WTC11 (cell line): ENCODE data around the gene KRCC1. TPM values are rescaled to one million over a fixed set of nuclear protein-coding genes. Genes with fewer than 3 reads are reported as not detected.
A peak's percentile ranks its signal among the peaks of the same experiment; 100 is the strongest.

Experiments used
- ATAC-seq: fragments of 200-7000 bp; cut with Tn5 transposase; 2 replicates; pipeline ENCODE4 v1.10.0; 2021; ENCODE audit warnings: mild to moderate bottlenecking, moderate library complexity
- CTCF ChIA-PET: fragments of 300-600 bp; sonication (Branson Sonifier 250); formaldehyde crosslinking; loops from one replicate; lab custom pipeline; 2021; ENCODE audit warnings: antibody characterized with exemption; lab: Charles Lee
- POLR2A ChIA-PET: fragments of 350-600 bp; sonication (Branson Sonifier 250); formaldehyde crosslinking; loops from one replicate; lab custom pipeline; 2021; ENCODE audit warnings: antibody characterized with exemption; lab: Charles Lee
- DNase-seq: peaks from one replicate; pipeline ENCODE4 v3.0.0; 2021; ENCODE audit warnings: low spot score
- H3K27ac Mint-ChIP-seq: 2 replicates; pipeline ENCODE4 v1.8.0; 2021; ENCODE audit warnings: mixed read lengths
- H3K27me3 Mint-ChIP-seq: 2 replicates; pipeline ENCODE4 v1.8.0; 2021; ENCODE audit warnings: low read depth, mild to moderate bottlenecking, moderate library complexity, mixed read lengths
- H3K36me3 Mint-ChIP-seq: 2 replicates; pipeline ENCODE4 v1.8.0; 2021; ENCODE audit warnings: mixed read lengths
- H3K4me1 Mint-ChIP-seq: 2 replicates; pipeline ENCODE4 v1.8.0; 2022; ENCODE audit warnings: mixed read lengths
- H3K4me3 Mint-ChIP-seq: 2 replicates; pipeline ENCODE4 v1.8.0; 2021; ENCODE audit warnings: mild to moderate bottlenecking, moderate library complexity, mixed read lengths
- H3K9me3 Mint-ChIP-seq: 2 replicates; pipeline ENCODE4 v1.8.0; 2021; ENCODE audit warnings: mixed read lengths
- ELF4 ChIP-seq: sonication (generic); formaldehyde crosslinking; IDR thresholded peaks from 2 replicates; pipeline ENCODE4 v1.8.1; 2022; ENCODE audit warnings: low read depth, mild to moderate bottlenecking, moderate library complexity, missing genetic modification reagents
- ETV6 ChIP-seq: sonication (generic); formaldehyde crosslinking; IDR thresholded peaks from 2 replicates; pipeline ENCODE4 v1.8.1; 2022; ENCODE audit warnings: mild to moderate bottlenecking, missing genetic modification reagents
- FOXK1 ChIP-seq: sonication (generic); formaldehyde crosslinking; IDR thresholded peaks from 2 replicates; pipeline ENCODE4 v1.8.0; 2022; ENCODE audit warnings: mild to moderate bottlenecking, moderate library complexity, missing genetic modification reagents
- GTF2I ChIP-seq: fragments of 250-450 bp; sonication (Bioruptor Pico); conservative IDR thresholded peaks from 2 replicates; pipeline ENCODE4 v1.4.0; 2021; ENCODE audit warnings: mild to moderate bottlenecking
- NFATC4 ChIP-seq: fragments of 250-450 bp; sonication (Bioruptor Pico); IDR thresholded peaks from 2 replicates; pipeline ENCODE4 v1.9.0; 2021; ENCODE audit warnings: mild to moderate bottlenecking
- OVOL2 ChIP-seq: fragments of 250-450 bp; sonication (Bioruptor Pico); IDR thresholded peaks from 2 replicates; pipeline ENCODE4 v1.9.0; 2021; ENCODE audit warnings: mild to moderate bottlenecking, borderline replicate concordance
- SMAD3 ChIP-seq: sonication (generic); formaldehyde crosslinking; IDR thresholded peaks from 2 replicates; pipeline ENCODE4 v1.8.0; 2022; ENCODE audit warnings: missing genetic modification reagents, mild to moderate bottlenecking, borderline replicate concordance
- SP1 ChIP-seq: sonication (generic); formaldehyde crosslinking; conservative IDR thresholded peaks from 2 replicates; pipeline ENCODE4 v1.8.1; 2022; ENCODE audit warnings: missing genetic modification reagents
- ZNF138 ChIP-seq: sonication (generic); formaldehyde crosslinking; conservative IDR thresholded peaks from 2 replicates; pipeline ENCODE4 v1.8.1; 2022; ENCODE audit warnings: mild to moderate bottlenecking, moderate library complexity, missing genetic modification reagents
- ZNF263 ChIP-seq: sonication (generic); formaldehyde crosslinking; IDR thresholded peaks from 2 replicates; pipeline ENCODE4 v1.8.1; 2022; ENCODE audit warnings: low read depth, mild to moderate bottlenecking, moderate library complexity, missing genetic modification reagents
- ZNF396 ChIP-seq: fragments of 250-450 bp; sonication (Bioruptor Pico); IDR thresholded peaks from 2 replicates; pipeline ENCODE4 v1.8.0; 2021; ENCODE audit warnings: mild to moderate bottlenecking, moderate library complexity, borderline replicate concordance
- ZNF423 ChIP-seq: fragments of 250-450 bp; sonication (Bioruptor Pico); IDR thresholded peaks from 2 replicates; pipeline ENCODE4 v2.1.2; 2022; ENCODE audit warnings: mild to moderate bottlenecking, moderate library complexity
- ZNF671 ChIP-seq: fragments of 250-450 bp; sonication (Bioruptor Pico); IDR thresholded peaks from 2 replicates; pipeline ENCODE4 v1.8.0; 2021; ENCODE audit warnings: mild to moderate bottlenecking
- total RNA-seq: library from RNA; stranded (reverse); gene quantifications from 3 replicates; pipeline ENCODE4 v1.2.3, GENCODE V29; 2021
- TF ChIP-seq, protein P1 (sequence below): sonication (generic); formaldehyde crosslinking; conservative IDR thresholded peaks from 2 replicates; pipeline ENCODE4 v1.8.1; 2023; ENCODE audit warnings: mild to moderate bottlenecking, low read depth, missing genetic modification reagents, moderate library complexity
- TF ChIP-seq, protein P2 (sequence below): sonication (generic); formaldehyde crosslinking; conservative IDR thresholded peaks from 2 replicates; pipeline ENCODE4 v1.8.1; 2022; ENCODE audit warnings: mild to moderate bottlenecking, missing genetic modification reagents
- TF ChIP-seq, protein P3 (sequence below): sonication (generic); formaldehyde crosslinking; IDR thresholded peaks from 2 replicates; pipeline ENCODE4 v1.8.1; 2023; ENCODE audit warnings: mild to moderate bottlenecking, missing genetic modification reagents, borderline replicate concordance
- TF ChIP-seq, protein P4 (sequence below): sonication (generic); formaldehyde crosslinking; IDR thresholded peaks from 2 replicates; pipeline ENCODE4 v1.8.0; 2022; ENCODE audit warnings: mild to moderate bottlenecking, missing genetic modification reagents
- TF ChIP-seq, protein P5 (sequence below): fragments of 250-450 bp; sonication (Bioruptor Pico); conservative IDR thresholded peaks from 2 replicates; pipeline ENCODE4 v1.9.0; 2021; ENCODE audit warnings: mild to moderate bottlenecking

Gene KRCC1
- total RNA-seq, 1 experiment from 2014 or later, result 7.6 TPM

DNA sequence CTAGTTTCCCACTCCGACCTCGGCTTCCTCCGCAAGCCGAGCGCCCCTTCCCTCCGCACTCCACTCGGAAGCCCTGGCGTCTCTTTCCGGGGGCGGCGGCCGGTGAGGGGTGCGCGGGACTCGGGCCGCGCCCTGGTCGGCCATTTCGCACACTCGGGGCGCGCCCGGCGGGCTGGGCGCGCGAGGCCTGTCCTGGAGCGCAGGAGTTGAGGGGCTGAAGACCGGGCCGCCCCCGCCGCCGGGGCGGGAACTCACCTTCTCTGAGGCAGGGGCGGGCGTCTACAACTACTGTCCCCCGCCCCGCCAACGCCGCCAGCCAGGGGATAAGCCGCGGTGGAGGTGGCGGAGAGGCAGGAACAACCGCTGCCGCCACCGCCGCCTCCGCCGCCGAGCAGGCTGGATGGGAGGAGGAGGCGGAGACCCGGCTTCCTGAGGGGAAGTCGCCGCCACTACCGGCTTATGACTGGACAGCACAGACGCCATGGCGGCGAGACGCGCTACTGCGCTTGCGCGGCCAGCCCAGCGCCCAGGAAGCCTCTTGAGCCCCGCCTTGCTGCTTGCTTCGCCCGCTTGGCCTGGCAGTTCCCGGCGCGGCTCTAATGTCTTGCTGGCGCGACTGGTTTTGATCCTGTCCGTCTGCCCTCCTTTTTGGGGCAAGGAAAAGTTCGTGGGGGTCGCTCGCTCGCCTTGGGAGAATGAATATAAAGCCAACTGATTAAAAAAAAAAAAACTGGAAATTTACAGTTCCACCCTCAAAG lies at the start of gene KRCC1 (continued):
- peak; percentile 36; the same call in 1 of the 2 replicates for TF ChIP-seq SP1
- TF ChIP-seq FOXK1 (CRISPR knock-in tag), result peak; percentile 45; the same call in 1 of the 2 replicates
- TF ChIP-seq ETV6, result 0 out of 2 replicates have a peak, but pooled peaks have one; percentile 16
- TF ChIP-seq, protein P1, sequence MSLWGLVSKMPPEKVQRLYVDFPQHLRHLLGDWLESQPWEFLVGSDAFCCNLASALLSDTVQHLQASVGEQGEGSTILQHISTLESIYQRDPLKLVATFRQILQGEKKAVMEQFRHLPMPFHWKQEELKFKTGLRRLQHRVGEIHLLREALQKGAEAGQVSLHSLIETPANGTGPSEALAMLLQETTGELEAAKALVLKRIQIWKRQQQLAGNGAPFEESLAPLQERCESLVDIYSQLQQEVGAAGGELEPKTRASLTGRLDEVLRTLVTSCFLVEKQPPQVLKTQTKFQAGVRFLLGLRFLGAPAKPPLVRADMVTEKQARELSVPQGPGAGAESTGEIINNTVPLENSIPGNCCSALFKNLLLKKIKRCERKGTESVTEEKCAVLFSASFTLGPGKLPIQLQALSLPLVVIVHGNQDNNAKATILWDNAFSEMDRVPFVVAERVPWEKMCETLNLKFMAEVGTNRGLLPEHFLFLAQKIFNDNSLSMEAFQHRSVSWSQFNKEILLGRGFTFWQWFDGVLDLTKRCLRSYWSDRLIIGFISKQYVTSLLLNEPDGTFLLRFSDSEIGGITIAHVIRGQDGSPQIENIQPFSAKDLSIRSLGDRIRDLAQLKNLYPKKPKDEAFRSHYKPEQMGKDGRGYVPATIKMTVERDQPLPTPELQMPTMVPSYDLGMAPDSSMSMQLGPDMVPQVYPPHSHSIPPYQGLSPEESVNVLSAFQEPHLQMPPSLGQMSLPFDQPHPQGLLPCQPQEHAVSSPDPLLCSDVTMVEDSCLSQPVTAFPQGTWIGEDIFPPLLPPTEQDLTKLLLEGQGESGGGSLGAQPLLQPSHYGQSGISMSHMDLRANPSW, result no peak
- TF ChIP-seq, protein P2, sequence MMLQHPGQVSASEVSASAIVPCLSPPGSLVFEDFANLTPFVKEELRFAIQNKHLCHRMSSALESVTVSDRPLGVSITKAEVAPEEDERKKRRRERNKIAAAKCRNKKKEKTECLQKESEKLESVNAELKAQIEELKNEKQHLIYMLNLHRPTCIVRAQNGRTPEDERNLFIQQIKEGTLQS (CRISPR knock-in tag), result no peak
- 0 out of 2 replicates have a peak, but pooled peaks have one; percentile 45 for TF ChIP-seq SMAD3

DNA sequence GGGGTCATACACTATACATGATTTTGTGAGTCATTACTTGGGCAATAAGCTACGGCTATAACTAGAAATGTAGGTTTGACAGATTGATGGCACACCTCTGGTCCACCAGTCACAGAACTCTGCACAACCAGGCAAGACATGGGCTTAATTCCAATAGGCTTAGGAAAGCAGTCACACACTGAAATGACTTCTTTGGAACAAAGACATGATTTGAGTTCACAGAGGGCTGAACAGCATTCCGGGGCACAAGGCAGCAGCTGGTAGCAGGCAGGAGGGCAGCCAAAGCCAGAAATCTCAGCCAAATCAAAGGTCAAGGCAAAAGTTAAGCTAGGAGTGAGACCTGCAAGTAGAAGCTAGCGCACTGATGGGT lies 44.9 kb upstream of the KRCC1 start:
- POLR2A ChIA-PET, result no interaction called here
- DNase-seq (no peak), ATAC-seq (no peak)
- TF ChIP-seq NFATC4 (no peak), ZNF396 (no peak)
- Mint-ChIP-seq H3K27me3 (peaks cover 4% of the 10 kb centered on the region; the same call in 1 of the 2 replicates), H3K27ac (no peak overlapping the region), H3K36me3 (no peaks in the 10 kb centered on the region), H3K4me3 (no peak overlapping the region), H3K9me3 (peaks cover 4% of the 10 kb centered on the region; the same call in 1 of the 2 replicates), H3K4me1 (peaks cover 24% of the 10 kb centered on the region)
- CTCF ChIA-PET, result interaction anchor here (1.2 to 1.8 kb wide), 2 partner anchors 40 to 60 kb away, joined by 3 to 10 read pairs; no protein-coding TSS in a partner anchor

DNA sequence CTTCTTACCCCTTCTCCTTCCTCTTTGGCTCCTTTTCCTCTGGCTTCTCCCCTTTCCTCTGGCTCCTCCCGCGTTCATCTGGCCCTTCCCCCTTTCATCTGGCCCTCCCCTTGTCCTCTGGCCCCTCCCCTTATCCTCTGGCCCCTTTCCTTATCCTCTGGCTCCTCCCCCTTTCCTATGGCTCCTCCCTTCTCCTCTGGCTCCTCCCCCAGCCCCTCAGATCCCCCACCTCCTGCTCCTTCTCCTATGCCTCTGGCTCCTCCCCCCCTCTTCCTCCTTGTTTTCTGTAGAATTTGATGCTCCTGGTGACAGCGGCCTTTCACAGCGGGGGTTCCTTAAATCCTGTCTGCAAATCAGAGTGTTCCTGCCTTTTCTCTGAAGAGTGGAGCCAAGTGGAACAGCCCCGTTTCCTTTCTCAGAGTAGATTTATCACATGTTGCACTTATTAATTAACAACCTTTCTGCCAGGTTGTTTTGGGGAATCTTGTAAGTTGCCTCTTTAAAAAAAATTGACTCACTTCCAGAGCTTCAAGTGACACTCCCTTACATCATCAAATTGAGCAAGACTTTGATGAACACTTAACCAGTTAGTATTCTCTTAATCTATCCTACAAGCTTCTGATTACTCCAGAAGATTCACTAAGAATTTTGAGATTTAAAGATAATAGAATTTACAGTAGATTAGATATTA lies 44.4 kb upstream of the KRCC1 start:
- DNase-seq (peak; percentile 95), ATAC-seq (peak; percentile 100)
- H3K4me1 Mint-ChIP-seq, result peaks cover 25% of the 10 kb centered on the region
- CTCF ChIA-PET, result interaction anchor here (1.2 to 1.8 kb wide), 3 partner anchors 39 to 60 kb away, joined by 3 to 10 read pairs (median 4); no protein-coding TSS in a partner anchor
- no peak overlapping the region for H3K4me3 Mint-ChIP-seq
- POLR2A ChIA-PET, result interaction anchor here (0.6 kb wide), 1 partner anchor 22 kb away, joined by 4 read pairs; no protein-coding TSS in a partner anchor
- peaks cover 4% of the 10 kb centered on the region; the same call in 1 of the 2 replicates for H3K9me3 Mint-ChIP-seq
- H3K27ac Mint-ChIP-seq, result no peak overlapping the region
- no peak for TF ChIP-seq FOXK1 (CRISPR knock-in tag)
- TF ChIP-seq, protein P3, sequence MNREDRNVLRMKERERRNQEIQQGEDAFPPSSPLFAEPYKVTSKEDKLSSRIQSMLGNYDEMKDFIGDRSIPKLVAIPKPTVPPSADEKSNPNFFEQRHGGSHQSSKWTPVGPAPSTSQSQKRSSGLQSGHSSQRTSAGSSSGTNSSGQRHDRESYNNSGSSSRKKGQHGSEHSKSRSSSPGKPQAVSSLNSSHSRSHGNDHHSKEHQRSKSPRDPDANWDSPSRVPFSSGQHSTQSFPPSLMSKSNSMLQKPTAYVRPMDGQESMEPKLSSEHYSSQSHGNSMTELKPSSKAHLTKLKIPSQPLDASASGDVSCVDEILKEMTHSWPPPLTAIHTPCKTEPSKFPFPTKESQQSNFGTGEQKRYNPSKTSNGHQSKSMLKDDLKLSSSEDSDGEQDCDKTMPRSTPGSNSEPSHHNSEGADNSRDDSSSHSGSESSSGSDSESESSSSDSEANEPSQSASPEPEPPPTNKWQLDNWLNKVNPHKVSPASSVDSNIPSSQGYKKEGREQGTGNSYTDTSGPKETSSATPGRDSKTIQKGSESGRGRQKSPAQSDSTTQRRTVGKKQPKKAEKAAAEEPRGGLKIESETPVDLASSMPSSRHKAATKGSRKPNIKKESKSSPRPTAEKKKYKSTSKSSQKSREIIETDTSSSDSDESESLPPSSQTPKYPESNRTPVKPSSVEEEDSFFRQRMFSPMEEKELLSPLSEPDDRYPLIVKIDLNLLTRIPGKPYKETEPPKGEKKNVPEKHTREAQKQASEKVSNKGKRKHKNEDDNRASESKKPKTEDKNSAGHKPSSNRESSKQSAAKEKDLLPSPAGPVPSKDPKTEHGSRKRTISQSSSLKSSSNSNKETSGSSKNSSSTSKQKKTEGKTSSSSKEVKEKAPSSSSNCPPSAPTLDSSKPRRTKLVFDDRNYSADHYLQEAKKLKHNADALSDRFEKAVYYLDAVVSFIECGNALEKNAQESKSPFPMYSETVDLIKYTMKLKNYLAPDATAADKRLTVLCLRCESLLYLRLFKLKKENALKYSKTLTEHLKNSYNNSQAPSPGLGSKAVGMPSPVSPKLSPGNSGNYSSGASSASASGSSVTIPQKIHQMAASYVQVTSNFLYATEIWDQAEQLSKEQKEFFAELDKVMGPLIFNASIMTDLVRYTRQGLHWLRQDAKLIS, result no peak
- no peak for TF ChIP-seq ZNF138 (CRISPR knock-in tag)
- no peak for TF ChIP-seq ZNF423
- TF ChIP-seq SMAD3, result no peak
- no peak for TF ChIP-seq ZNF671 (CRISPR knock-in tag)
- TF ChIP-seq OVOL2 (CRISPR knock-in tag), result no peak
- TF ChIP-seq ZNF263 (CRISPR knock-in tag), result no peak
- no peak for TF ChIP-seq GTF2I
- TF ChIP-seq, protein P4, sequence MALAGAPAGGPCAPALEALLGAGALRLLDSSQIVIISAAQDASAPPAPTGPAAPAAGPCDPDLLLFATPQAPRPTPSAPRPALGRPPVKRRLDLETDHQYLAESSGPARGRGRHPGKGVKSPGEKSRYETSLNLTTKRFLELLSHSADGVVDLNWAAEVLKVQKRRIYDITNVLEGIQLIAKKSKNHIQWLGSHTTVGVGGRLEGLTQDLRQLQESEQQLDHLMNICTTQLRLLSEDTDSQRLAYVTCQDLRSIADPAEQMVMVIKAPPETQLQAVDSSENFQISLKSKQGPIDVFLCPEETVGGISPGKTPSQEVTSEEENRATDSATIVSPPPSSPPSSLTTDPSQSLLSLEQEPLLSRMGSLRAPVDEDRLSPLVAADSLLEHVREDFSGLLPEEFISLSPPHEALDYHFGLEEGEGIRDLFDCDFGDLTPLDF, result no peak
- TF ChIP-seq ELF4, result no peak
- TF ChIP-seq, protein P5, sequence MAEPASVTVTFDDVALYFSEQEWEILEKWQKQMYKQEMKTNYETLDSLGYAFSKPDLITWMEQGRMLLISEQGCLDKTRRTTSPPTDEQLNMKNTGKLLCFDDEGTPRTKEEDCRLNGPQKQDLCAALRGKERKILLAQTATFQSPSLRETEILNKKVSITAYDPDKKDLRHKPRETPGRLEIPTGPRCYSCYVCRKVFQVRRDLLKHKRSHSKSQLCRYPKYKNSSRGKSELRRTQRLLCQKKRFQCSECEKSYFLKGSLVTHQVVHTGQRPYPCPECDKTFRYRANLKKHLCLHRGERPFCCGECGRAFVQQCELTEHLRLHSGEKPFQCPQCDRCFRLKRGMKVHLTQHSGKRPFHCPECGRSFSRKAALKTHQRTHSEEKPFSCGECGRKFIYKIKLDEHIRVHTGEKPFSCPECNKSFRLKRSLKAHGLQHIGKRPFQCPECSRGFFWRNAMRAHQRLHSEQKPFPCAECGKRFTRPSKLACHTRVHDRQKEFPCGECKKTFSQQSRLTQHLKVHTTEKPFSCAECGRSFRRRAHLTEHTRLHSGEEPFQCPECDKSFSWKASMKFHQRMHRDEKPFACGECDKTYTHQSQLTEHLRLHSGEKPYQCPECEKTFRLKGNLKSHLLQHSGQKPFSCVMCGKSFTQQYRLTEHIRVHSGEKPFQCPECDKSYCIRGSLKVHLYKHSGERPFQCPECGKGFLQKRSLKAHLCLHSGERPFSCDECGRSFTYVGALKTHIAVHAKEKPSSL, result no peak
- no peaks in the 10 kb centered on the region for H3K36me3 Mint-ChIP-seq
- peaks cover 4% of the 10 kb centered on the region; the same call in 1 of the 2 replicates for H3K27me3 Mint-ChIP-seq
